GM20000 (cell line): ENCODE results near the gene ANKS6.

ENCODE experiments used
- DNase-seq: peaks from one replicate; pipeline ENCODE4 v3.0.0; 2012; ENCODE audit warnings: low spot score
- TF ChIP-seq, protein P1 (sequence below): IDR thresholded peaks from 2 replicates; pipeline ENCODE4 v1.5.1; 2012; ENCODE audit warnings: mild to moderate bottlenecking, control low read depth; ENCODE audit errors: extremely low read depth, missing control alignments

The ANKS6 gene

DNA sequence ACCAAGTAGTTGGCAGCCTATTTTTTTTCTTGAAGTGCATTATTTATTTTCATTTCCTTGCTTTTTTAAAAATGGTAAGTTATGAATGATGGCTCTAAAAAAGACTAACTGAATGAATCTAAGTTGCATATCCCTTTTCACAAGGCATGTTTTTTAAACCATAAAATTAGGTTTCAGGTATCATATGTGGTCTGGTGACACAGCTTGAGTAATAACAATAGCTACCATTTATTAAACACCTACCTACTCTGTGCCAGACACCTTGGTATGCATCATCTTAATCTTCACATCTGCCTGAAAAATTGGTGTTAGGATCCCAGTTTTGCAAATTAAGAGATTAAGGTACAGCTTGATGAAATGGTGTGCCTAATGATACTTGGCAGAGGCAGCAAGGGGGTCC, 83.4 kb downstream of the ANKS6 start:
- TF ChIP-seq, protein P1, sequence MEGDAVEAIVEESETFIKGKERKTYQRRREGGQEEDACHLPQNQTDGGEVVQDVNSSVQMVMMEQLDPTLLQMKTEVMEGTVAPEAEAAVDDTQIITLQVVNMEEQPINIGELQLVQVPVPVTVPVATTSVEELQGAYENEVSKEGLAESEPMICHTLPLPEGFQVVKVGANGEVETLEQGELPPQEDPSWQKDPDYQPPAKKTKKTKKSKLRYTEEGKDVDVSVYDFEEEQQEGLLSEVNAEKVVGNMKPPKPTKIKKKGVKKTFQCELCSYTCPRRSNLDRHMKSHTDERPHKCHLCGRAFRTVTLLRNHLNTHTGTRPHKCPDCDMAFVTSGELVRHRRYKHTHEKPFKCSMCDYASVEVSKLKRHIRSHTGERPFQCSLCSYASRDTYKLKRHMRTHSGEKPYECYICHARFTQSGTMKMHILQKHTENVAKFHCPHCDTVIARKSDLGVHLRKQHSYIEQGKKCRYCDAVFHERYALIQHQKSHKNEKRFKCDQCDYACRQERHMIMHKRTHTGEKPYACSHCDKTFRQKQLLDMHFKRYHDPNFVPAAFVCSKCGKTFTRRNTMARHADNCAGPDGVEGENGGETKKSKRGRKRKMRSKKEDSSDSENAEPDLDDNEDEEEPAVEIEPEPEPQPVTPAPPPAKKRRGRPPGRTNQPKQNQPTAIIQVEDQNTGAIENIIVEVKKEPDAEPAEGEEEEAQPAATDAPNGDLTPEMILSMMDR: no peak

DNA sequence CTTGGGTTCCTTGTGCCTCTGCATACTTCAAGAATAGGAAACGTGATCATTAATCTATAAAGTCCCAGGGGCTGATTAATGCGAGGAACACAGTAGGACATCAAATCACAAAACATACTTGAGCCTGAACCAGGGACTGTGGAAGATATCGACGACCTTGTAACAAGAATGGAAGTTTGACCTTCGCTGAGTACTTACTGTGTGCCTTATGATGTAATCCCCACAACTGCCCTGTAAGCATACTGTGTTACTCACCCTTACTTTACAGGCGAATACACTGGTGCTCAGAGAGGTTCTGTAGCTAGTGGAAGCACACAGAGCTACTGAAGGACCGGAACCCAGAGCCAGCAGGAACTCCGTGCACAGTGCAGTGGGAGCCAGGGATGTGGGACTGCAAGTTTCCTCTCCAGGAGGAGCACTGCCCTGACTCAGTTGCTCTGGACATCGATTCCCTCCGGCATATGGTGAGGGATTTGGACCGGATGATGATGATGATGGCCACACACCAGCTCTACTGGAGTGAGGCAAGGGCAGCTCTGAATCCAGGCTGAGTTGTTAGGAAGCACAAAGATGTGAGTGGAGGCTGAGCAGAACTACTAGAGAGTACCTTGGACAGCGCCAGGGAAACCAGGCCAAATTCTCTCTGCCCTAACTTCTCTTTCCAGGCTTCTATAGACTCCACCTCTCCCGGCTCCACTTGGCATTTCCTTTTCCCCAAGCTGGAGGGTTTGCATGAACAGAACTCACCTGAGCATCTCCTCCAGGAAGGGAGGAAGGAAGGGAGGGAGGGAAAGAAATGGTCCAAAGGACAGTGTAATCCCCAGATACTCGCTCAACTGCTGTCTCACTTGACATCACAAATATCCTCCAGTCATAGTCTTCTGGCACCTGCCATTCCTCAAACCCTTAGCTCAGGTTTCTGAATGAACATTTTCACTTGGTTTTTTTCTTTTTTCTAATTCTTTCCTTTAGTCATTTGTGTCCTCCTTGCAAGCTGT, 86.1 kb downstream of the ANKS6 start:
- TF ChIP-seq, protein P1: no peak
- DNase-seq: no peak

More for the DNA sequence above, 83.4 kb downstream of the ANKS6 start:
- no peak for DNase-seq

DNA sequence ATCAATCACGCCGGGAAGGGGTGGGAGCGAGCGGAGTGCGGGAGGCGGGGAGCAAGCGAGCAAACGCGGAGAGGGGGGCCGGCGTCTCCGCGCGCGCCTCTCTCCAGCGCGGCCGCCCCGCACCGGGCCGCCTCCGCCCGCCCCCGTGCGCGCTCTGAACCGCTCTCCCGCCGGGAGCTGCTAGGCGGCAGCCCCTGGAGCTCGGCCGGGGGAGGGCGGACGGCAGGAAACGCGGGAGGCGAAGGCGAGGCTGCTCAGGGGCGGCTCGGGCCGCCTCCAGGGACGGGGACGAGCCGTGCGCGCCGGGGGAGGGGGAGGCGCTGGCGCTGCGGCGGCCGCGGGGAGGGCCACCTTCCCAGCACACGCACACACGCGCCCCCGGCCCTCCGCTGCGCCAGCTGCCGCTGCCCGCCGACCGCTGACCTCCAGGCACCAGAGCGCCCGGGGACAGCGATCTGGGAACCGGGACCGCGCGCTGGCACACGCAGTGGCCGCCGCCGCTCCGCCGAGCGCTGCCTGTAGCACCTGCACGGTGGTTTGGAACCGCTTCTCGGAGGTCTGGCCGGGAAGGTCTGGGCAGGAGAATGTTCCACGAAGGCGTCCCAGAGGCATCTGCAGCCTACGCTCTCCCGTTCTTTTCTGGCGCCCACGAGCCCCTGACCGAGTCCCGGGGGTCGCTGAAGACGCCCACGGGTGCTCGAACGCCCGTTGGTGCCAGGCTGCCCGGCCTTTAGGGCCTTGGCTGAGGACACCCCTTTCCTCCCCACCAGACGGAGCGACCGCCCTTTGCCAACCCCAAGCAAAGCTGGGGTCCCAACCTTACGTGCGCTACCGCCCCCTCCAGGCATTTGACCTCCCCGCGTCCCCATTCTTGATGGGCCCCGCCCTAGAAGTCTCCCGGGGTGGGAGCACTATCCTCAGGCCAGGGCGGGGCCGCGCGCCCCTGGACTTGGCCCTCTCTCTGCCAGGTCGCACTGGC, 87.1 kb downstream of the ANKS6 start, which contains the start of gene GABBR2:
Gene GABBR2, minus strand, starts transcription at position 3 of the 979 bp plus-strand sequence. CDS start 198 bp downstream, outside the sequence.
- TF ChIP-seq, protein P1: no peak
- peak; percentile 22 for DNase-seq

DNA sequence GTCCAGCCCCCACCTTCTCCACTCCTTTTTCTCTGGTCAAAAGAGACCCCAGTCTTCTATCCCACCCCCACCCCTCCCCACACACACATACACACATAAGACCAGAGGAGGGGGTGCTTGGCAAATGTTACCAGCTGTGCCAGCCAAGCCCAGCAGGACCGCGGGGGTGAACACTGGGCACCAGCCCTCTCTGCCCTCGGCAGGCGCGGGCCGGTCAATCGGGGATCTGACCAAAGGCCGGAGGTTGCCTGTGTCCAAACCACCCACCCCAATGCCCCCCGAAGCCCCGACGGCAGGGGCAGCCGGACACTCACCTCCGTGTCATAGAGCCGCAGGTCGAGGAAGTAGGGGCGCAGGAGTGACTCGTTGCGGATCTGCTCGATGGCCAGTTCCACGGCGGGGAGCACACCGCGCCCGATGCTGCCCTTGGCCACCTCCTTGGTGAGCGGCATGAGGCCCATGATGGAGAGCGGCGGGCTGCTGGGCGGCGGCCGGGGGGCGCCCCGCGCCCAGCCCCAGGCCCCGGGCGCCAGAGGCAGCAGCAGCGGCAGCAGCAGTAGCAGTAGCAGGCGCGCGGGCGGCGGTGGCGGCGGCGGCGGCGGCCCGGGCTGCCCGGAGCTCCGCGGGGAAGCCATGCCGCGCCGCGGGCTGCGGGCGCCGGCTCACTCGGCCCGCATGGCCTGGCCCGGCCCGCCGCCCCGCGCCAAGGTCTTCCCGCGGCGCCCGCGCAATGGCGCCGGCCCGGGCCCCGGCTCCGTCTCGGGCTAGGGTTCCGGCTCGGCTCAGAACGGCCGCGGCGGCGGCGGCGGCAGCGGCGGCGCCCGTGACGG, 88.0 kb downstream of the ANKS6 start:
- peak; percentile 29 for DNase-seq
- TF ChIP-seq, protein P1: no peak

DNA sequence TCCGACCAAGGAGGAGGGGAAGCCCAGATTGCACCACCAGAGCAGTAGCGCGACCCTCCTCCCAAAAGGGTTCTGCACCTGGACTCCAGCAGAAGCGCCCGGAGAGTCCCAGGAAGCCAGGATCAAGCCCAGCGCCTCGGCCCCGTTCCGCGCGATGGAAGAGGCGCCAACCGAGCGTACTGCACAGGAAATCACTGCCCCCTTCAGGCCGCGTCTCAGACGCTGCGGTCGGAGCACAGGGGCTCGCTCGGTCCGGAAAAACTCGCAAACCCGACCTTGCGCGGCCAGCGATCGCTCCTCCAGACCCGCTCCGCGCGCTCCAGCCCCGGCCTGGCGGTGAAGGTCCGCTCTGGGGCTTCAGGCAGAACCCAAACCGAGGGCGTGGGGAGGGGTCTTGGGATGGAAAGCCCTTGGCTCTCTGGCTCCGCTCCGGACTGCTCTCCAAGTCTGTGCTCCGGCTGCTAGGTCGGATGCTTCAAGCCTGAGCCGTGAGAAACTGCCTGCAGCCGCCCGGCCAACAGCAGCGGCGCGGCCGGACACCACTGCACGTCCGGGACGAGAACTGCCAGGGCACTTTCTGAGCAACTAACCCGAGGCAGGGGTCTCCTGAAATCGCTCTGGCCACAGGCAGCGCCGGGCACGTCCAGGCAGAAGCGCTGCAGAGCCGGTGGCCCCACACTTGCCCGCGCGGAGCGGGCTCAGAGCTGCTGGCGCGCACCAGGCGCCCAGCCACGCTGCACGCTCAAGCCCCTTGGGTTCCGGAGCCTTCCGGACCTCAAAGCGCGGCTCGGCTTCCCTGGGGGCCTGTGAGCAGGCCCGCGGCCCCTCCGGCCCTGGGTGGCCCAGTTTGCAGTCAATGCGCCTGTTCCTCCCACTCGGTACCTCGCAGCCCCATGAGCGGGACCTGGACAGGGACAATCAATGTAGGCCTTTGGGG, 88.9 kb downstream of the ANKS6 start:
- TF ChIP-seq, protein P1: no peak
- peak; percentile 70 for DNase-seq
